IPS DF 6.9 (cell line): ENCODE results near the gene RNPS1.

Experiments used
- DNase-seq: peaks from one replicate; pipeline ENCODE4 v3.0.0-alpha.2; 2013; ENCODE audit warnings: low read depth, low spot score
- H3K27ac ChIP-seq: one replicate; pipeline ENCODE4 v1.5.1; 2013; ENCODE audit warnings: low read length, control low read depth
- H3K27me3 ChIP-seq: 2 replicates; pipeline ENCODE4 v1.6.1; 2013; ENCODE audit warnings: mild to moderate bottlenecking, low read length; ENCODE audit not compliant: control insufficient read depth, insufficient read depth
- H3K36me3 ChIP-seq: 2 replicates; pipeline ENCODE4 v1.6.1; 2013; ENCODE audit warnings: low read length; ENCODE audit not compliant: control insufficient read depth, insufficient read depth
- H3K4me1 ChIP-seq: 2 replicates; pipeline ENCODE4 v1.6.1; 2013; ENCODE audit warnings: low read length; ENCODE audit not compliant: control insufficient read depth, insufficient read depth
- H3K4me3 ChIP-seq: 2 replicates; pipeline ENCODE4 v1.5.1; 2013; ENCODE audit warnings: mild to moderate bottlenecking, low read length
- H3K9me3 ChIP-seq: 2 replicates; pipeline ENCODE4 v1.6.1; 2013; ENCODE audit warnings: low read length, inconsistent platforms; ENCODE audit not compliant: control insufficient read depth, insufficient read depth
- WGBS: extraction: QIAGEN DNeasy Blood & Tissue Kit; methylation state at CpG from one replicate; pipeline ENCODE4 v1.1.7; 2013; ENCODE audit warnings: mixed read lengths, missing lambda C conversion rate; ENCODE audit not compliant: insufficient read length, insufficient coverage; 5-methylcytosine and 5-hydroxymethylcytosine counted together

Gene RNPS1

DNA sequence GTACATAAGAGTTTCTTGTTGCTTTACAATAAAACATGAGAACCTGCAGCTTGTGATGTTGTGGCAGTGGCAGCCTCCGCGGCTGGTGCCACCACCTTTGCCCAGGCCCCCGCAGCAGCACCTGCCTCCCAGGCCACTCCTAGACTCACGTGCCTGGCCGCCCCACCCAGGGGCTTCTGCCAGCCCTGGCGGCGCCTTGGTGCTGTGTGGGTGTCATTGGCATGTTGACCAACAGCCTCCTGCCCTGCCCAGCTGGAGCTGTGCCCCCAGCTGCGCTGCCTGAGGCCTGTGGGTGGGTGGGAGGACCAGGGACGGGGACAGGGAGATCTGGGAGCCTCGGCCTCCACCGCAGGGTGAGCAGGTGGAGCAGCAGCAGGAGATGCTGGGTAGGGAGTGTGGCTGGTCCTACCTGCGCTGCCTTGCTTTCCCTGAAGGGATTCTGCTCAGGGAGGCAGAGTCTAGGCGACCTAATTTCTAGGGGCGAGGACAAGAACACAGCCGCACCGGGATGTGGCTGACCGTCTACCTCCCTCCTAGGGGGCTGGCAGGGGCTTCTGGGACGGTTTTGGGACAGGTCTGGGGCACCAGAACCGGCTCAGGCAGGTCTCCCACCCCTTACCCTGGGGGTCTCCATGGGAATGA is 32.1 kb downstream of the RNPS1 start:
- no peak overlapping the region for H3K4me3 ChIP-seq
- H3K36me3 ChIP-seq: peaks cover 30% of the 10 kb centered on the region
- DNase-seq: no peak
- H3K9me3 ChIP-seq: no peaks in the 10 kb centered on the region
- peaks cover 4% of the 10 kb centered on the region for H3K4me1 ChIP-seq
- H3K27ac ChIP-seq: no peak overlapping the region
- no peaks in the 10 kb centered on the region; the same call in 1 of the 2 replicates for H3K27me3 ChIP-seq
- no CpG with 5 or more reads among the region's 19 CpGs for WGBS

DNA sequence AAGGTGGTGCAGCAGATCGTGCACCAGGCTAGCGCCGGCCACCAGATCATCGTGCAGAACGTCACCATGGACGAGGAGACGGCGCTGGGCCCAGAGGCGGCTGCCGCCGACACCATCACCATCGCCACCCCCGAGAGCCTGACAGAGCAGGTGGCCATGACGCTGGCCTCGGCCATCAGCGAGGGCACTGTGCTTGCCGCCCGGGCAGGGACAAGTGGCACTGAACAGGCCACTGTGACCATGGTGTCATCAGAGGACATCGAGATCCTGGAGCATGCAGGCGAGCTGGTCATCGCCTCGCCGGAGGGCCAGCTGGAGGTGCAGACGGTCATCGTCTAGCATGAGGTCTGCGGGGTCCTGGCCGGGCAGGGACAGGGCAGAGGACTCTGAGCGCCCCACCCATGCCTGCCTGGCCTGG is 32.7 kb downstream of the RNPS1 start:
- H3K27me3 ChIP-seq: no peaks in the 10 kb centered on the region; the same call in 1 of the 2 replicates
- H3K36me3 ChIP-seq: peaks cover 30% of the 10 kb centered on the region
- WGBS: no CpG with 5 or more reads among the region's 28 CpGs

DNA sequence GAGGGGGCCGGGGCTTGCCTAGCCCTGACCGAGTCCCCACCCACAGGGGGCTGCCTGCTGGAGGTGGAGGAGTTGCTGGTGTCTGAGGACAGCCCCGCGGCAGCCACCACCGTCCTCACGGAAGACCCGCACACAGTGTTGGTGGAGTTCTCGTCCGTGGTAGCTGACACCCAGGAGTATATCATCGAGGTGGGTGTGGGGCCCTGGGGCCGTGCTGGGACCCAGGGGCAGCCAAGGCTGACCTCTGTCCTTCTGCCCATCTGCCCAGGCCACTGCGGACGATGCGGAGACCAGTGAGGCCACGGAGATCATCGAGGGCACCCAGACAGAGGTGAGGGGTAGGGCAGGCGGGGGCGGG is 33.1 kb downstream of the RNPS1 start:
- Histone ChIP-seq H3K27ac (no peak overlapping the region), H3K36me3 (peaks cover 31% of the 10 kb centered on the region), H3K4me1 (peaks cover 4% of the 10 kb centered on the region), H3K9me3 (no peaks in the 10 kb centered on the region), H3K27me3 (no peaks in the 10 kb centered on the region; the same call in 1 of the 2 replicates), H3K4me3 (no peak overlapping the region)
- no peak for DNase-seq
- WGBS: no CpG with 5 or more reads among the region's 18 CpGs

More for the DNA sequence above, 32.7 kb downstream of the RNPS1 start:
- no peaks in the 10 kb centered on the region for H3K9me3 ChIP-seq
- H3K4me3 ChIP-seq: no peak overlapping the region
- peaks cover 4% of the 10 kb centered on the region for H3K4me1 ChIP-seq
- no peak for DNase-seq
- H3K27ac ChIP-seq: no peak overlapping the region

DNA sequence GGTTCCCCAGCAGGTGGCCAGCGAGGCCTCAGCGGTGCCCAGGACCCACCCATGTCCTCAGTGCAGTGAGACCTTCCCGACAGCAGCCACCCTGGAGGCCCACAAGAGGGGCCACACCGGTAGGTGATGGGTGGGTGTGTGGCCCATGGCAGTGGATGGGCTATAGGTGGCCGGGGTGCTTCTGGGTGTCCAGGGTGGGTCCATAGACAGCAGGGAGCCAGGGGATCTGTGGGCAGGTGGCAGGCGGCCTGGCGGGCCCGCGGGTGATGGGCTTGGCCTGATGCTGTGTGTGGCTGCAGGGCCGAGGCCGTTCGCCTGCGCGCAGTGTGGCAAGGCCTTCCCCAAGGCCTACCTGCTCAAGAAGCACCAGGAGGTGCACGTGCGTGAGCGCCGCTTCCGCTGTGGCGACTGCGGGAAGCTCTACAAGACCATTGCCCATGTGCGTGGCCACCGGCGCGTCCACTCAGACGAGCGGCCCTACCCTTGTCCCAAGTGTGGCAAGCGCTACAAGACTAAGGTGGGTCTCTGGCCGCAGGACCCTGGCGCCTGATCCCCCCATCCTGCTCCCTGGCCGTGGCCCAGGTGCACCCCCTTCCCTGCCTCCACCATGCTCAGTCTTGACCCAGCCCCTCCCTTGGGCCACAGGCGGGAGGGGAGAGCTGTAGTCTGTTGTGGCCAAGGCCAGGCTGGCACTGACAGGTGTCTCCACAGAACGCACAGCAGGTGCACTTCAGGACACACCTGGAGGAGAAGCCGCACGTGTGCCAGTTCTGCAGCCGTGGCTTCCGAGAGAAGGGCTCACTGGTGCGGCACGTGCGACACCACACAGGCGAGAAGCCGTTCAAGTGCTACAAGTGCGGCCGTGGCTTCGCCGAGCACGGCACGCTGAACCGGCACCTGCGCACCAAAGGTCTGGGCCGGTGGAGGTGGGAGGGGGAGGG is 33.8 kb downstream of the RNPS1 start:
- H3K36me3 ChIP-seq: peaks cover 36% of the 10 kb centered on the region
- H3K4me1 ChIP-seq: peaks cover 4% of the 10 kb centered on the region
- WGBS: no CpG with 5 or more reads among the region's 51 CpGs
- no peak overlapping the region for H3K27ac ChIP-seq
- H3K27me3 ChIP-seq: no peaks in the 10 kb centered on the region; the same call in 1 of the 2 replicates
- H3K9me3 ChIP-seq: no peaks in the 10 kb centered on the region
- no peak overlapping the region for H3K4me3 ChIP-seq
- no peak for DNase-seq

GRCh38 chr16:2233046-2233775 is 34.7 kb downstream of the RNPS1 start:
- H3K9me3 ChIP-seq: no peaks in the 10 kb centered on the region
- H3K27ac ChIP-seq: no peak overlapping the region
- H3K27me3 ChIP-seq: no peaks in the 10 kb centered on the region; the same call in 1 of the 2 replicates
- no CpG with 5 or more reads among the region's 28 CpGs for WGBS
- peaks cover 36% of the 10 kb centered on the region for H3K36me3 ChIP-seq
- no peak overlapping the region for H3K4me3 ChIP-seq
- no peak for DNase-seq
- peaks cover 2% of the 10 kb centered on the region for H3K4me1 ChIP-seq

- Histone ChIP-seq H3K27me3 (no peaks in the 10 kb centered on the region; the same call in 1 of the 2 replicates), H3K9me3 (no peaks in the 10 kb centered on the region), H3K27ac (no peak overlapping the region), H3K4me3 (no peak overlapping the region), H3K36me3 (peaks cover 36% of the 10 kb centered on the region), H3K4me1 (no peaks in the 10 kb centered on the region; the same call in 1 of the 2 replicates)
- WGBS: no CpG with 5 or more reads among the region's 41 CpGs
- no peak for DNase-seq
These were observed 35.6 kb downstream of the RNPS1 start for GRCh38 chr16:2232094-2232990.

GRCh38 chr16:2231016-2231931 is 36.7 kb downstream of the RNPS1 start:
- H3K4me1 ChIP-seq: no peaks in the 10 kb centered on the region
- no peaks in the 10 kb centered on the region; the same call in 1 of the 2 replicates for H3K27me3 ChIP-seq
- no peaks in the 10 kb centered on the region for H3K9me3 ChIP-seq
- H3K36me3 ChIP-seq: peaks cover 36% of the 10 kb centered on the region
- DNase-seq: no peak
- H3K4me3 ChIP-seq: no peak overlapping the region
- no peak overlapping the region for H3K27ac ChIP-seq
- no CpG with 5 or more reads among the region's 29 CpGs for WGBS

DNA sequence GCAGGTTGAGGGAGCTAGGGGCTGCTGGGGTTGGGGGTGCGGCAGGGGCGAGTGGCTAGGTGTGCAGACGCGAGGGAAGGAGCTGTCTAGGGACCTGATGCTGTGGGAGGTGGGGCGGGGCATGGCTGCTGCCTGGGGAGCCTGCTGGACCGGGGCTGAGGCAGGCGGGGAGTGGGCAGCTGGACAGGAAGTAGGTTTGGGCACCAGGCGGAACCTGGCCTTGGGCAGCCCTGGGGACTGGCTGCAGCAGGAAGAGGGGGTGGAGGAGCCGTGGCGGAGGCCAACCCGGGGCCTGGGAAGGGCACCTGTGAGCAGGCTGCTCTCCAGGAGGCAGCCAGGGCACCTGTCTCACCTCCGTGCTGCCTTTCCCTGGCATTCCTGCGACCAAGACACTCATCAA is 37.5 kb downstream of the RNPS1 start:
- peaks cover 35% of the 10 kb centered on the region for H3K36me3 ChIP-seq
- H3K4me3 ChIP-seq: no peak overlapping the region
- no peaks in the 10 kb centered on the region for H3K4me1 ChIP-seq
- no peaks in the 10 kb centered on the region for H3K9me3 ChIP-seq
- DNase-seq: no peak
- no peak overlapping the region for H3K27ac ChIP-seq
- no peaks in the 10 kb centered on the region for H3K27me3 ChIP-seq
- WGBS: no CpG with 5 or more reads among the region's 13 CpGs

DNA sequence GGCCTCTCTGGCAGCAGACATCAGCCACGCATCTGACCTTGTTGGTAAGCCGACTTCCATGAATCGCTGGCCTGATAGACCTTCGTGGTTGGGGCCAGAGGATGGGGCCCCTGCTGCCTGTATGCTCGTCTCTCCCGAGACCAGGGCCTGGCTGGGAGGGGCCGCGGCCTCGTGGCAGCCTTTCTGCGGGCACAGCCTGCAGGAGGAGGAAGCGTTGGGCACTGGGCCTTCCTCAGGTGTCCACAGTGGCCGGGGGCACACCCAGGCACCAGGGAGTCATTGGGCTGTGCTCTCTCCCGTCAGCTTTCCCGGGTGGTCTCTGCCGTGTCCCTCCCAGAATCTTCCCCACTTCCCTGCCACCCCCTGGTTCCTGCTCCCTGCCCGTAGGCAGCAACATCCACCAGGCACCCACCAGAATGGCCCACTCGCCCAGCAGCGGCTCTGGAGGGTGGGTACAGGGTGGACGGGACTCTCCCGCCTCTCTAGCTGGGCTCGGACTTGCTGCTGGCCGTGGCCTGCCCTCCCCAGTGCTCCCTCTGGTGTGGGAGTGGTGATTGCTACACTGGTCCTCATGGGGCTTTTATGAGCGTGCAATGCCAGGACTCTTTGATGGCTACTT is 38.2 kb downstream of the RNPS1 start:
- no peak for DNase-seq
- H3K27ac ChIP-seq: no peak overlapping the region
- no peak overlapping the region for H3K4me3 ChIP-seq
- H3K4me1 ChIP-seq: no peaks in the 10 kb centered on the region
- H3K36me3 ChIP-seq: peaks cover 28% of the 10 kb centered on the region
- WGBS: no CpG with 5 or more reads among the region's 23 CpGs
- no peaks in the 10 kb centered on the region for H3K9me3 ChIP-seq
- H3K27me3 ChIP-seq: no peaks in the 10 kb centered on the region
